ENCODE results near the gene PKLR. TPM values are rescaled to one million over a fixed set of nuclear protein-coding genes. Genes with fewer than 3 reads are reported as not detected.

Gene PKLR
- total RNA-seq, 1 experiment from 2014 or later, result 0.17 TPM

- DNase-seq (ENCODE audit: low read depth, low spot score) (no peak), ATAC-seq (no peak)
- intact Hi-C loops (cut with micrococcal nuclease), result no loop called here
- BruUV-seq (replicated peaks), result no TSS peak
- Histone ChIP-seq H3K36me3 (ENCODE audit: control insufficient read depth in 1 of 2, insufficient read depth in 2 of 2, low read length in 2 of 2) (peaks cover 51 to 59% of the 10 kb centered on the region in 2 experiments), H3K27me3 (ENCODE audit: insufficient read depth, low read length) (no peaks in the 10 kb centered on the region), H3K4me2 (ENCODE audit: low read length) (no peak overlapping the region), H2AFZ (ENCODE audit: low read depth, low read length, poor library complexity, severe bottlenecking) (no peak overlapping the region), H3K9ac (ENCODE audit: low read length) (no peak overlapping the region), H3K79me2 (ENCODE audit: insufficient read depth, low read length) (peaks cover 52% of the 10 kb centered on the region), H3K4me3 (replicated peaks in 1 of 2; ENCODE audit: low read depth in 1 of 2, low read length in 2 of 2) (no peak overlapping the region), H4K20me1 (ENCODE audit: insufficient read depth) (no peaks in the 10 kb centered on the region), H3K9me2 (ENCODE audit: insufficient read depth) (no peaks in the 10 kb centered on the region), H3K27ac (ENCODE audit: low read depth, low read length) (no peak overlapping the region), H3K9me3 (ENCODE audit: control insufficient read depth in 1 of 2, insufficient read depth in 1 of 2, low read depth in 1 of 2, low read length in 2 of 2) (no peaks in the 10 kb centered on the region), H3K4me1 (ENCODE audit: control insufficient read depth in 1 of 2, insufficient read depth in 2 of 2, low read length in 2 of 2) (peaks cover 8 to 16% of the 10 kb centered on the region in 2 experiments)
- CTCF ChIA-PET, result no interaction called here
- TF ChIP-seq ELF1 (IDR thresholded peaks at IDR 0.05; ENCODE audit: borderline replicate concordance, low read depth) (no peak), SIN3A (IDR thresholded peaks at IDR 0.05; ENCODE audit: low read depth) (no peak), ZFX (IDR thresholded peaks at IDR 0.05) (no peak), REST (IDR thresholded peaks at IDR 0.05; ENCODE audit: low read depth) (no peak), RAD21 (IDR thresholded peaks at IDR 0.05; ENCODE audit: low read depth) (no peak), SRF (IDR thresholded peaks at IDR 0.05; ENCODE audit: low read depth) (no peak), SP1 (IDR thresholded peaks at IDR 0.05; ENCODE audit: low read depth) (no peak), POLR2A (IDR thresholded peaks at IDR 0.05; ENCODE audit: borderline replicate concordance, extremely low read depth, insufficient read depth, insufficient read length) (no peak), EGR1 (IDR thresholded peaks at IDR 0.05; ENCODE audit: low read depth) (no peak), CTCF (IDR thresholded peaks at IDR 0.05 in 2 of 3, conservative IDR thresholded peaks at IDR 0.05 in 1 of 3; ENCODE audit: borderline replicate concordance in 1 of 3, insufficient read depth in 1 of 3, low read depth in 2 of 3, low read length in 2 of 3) (no peak)
- TF ChIP-seq, protein P1, sequence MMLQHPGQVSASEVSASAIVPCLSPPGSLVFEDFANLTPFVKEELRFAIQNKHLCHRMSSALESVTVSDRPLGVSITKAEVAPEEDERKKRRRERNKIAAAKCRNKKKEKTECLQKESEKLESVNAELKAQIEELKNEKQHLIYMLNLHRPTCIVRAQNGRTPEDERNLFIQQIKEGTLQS (IDR thresholded peaks at IDR 0.05), result no peak
- RAD21 ChIA-PET (ENCODE audit: low non-redundant PET in 1 of 2, low total read pairs in 2 of 2, uncharacterized antibody in 2 of 2, unreplicated experiment in 2 of 2), result no interaction called here
- POLR2A ChIA-PET, result no interaction called here
These were observed 31.9 kb downstream of the PKLR start for GRCh38 chr1:155269381-155269780.
